AML-193 (cell line): ENCODE measurements around the gene GVQW3.
"Not testable (repeated sequence)": the region's sequence is repeated elsewhere in the genome, so short reads cannot be mapped to it uniquely, and the experiment has no call there.

ENCODE experiments used
- DNase-seq, 2 experiments: peaks; one replicate each; lab custom pipeline; 2025; lab: John Stamatoyannopoulos, UW

The GVQW3 gene

GRCh38 chr11:76388408-76388807 lies 7.3 kb downstream of the GVQW3 start:
- no peak for DNase-seq

- DNase-seq, result no peak
These were observed 9.9 kb downstream of the GVQW3 start for GRCh38 chr11:76391021-76391420.

- DNase-seq, result no peak
These were observed 10.8 kb downstream of the GVQW3 start for GRCh38 chr11:76391811-76392475.

- DNase-seq, result peak in 1 of 2 experiments; percentile 20
These were observed 11.7 kb downstream of the GVQW3 start for GRCh38 chr11:76392870-76393269.

GRCh38 chr11:76394411-76394810 lies 13.3 kb downstream of the GVQW3 start:
- DNase-seq, result no peak

- DNase-seq, result no peak
These were observed 14.2 kb downstream of the GVQW3 start for GRCh38 chr11:76395296-76395695.

- no peak for DNase-seq
These were observed 16.3 kb downstream of the GVQW3 start for GRCh38 chr11:76397383-76397782.

GRCh38 chr11:76400967-76401366 lies 19.8 kb downstream of the GVQW3 start:
- DNase-seq, result no peak

GRCh38 chr11:76401484-76401883 lies 20.4 kb downstream of the GVQW3 start:
- DNase-seq, result not testable (repeated sequence)

GRCh38 chr11:76406359-76406758 lies 25.2 kb downstream of the GVQW3 start:
- no peak for DNase-seq

- no peak for DNase-seq
These were observed 27.2 kb downstream of the GVQW3 start for GRCh38 chr11:76408171-76408965.

GRCh38 chr11:76410851-76411357 lies 29.8 kb downstream of the GVQW3 start:
- DNase-seq, result no peak

GRCh38 chr11:76415073-76415472 lies 34.0 kb downstream of the GVQW3 start:
- DNase-seq, result no peak

GRCh38 chr11:76419896-76420295 lies 38.8 kb downstream of the GVQW3 start:
- DNase-seq, result peak in 1 of 2 experiments; percentile 1

- no peak for DNase-seq
These were observed 43.3 kb downstream of the GVQW3 start for GRCh38 chr11:76424379-76424778.

GRCh38 chr11:76424891-76425290 lies 43.8 kb downstream of the GVQW3 start:
- DNase-seq, result no peak

GRCh38 chr11:76426660-76427059 lies 45.5 kb downstream of the GVQW3 start:
- DNase-seq, result no peak

- DNase-seq, result no peak
These were observed 54.9 kb downstream of the GVQW3 start for GRCh38 chr11:76436020-76436419.

GRCh38 chr11:76443268-76443980 lies 62.3 kb downstream of the GVQW3 start:
- DNase-seq, result no peak

- no peak for DNase-seq
These were observed 62.9 kb downstream of the GVQW3 start for GRCh38 chr11:76444065-76444383.

- peak; percentile 98 for DNase-seq
These were observed 63.4 kb downstream of the GVQW3 start, which contains the start of gene EMSY for GRCh38 chr11:76444384-76445120. EMSY (plus strand) TSS chr11:76445018; CDS start chr11:76446939, 1,921 bp downstream.
